ENCODE data around the gene CCDC66.
"Not testable (repeated sequence)": the region's sequence is repeated elsewhere in the genome, so short reads cannot be mapped to it uniquely, and the experiment has no call there.

Gene CCDC66

DNA sequence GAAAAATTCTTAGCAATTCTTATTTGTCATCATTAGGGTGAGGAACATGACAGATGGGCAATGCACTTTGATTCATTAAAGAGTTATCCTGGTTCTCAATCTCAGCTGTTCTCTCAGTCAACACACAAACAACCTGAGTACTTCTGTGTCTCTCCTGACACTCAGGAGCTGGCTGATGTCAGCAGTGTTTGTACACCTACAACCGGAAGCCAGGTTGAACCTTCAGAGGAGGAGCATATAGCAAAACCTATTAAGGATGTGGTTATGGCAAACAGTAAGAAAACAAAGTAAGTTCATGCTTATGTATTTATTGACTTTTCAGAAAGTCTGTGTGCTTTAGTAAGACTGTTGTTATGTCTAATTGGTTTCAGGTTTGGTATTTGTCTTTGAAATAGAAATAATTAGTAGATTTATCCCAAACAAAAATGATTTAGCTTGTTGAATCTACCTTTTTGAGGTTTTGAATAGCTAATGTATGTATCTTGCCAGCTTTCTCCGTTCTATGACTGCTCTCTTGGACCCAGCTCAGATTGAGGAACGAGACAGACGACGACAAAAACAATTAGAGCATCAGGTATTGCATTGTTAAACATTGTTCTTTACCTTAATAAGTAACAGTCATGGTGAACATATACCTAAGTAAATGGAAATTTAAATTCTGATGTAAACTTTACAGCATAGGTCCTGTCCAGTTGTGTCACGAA lies 36.6 kb downstream of the CCDC66 start:
- POLR2A ChIA-PET, result no interaction called here
- DNase-seq (ENCODE audit: extremely low spot score), result no peak
- no peak for TF ChIP-seq HDGF (IDR thresholded peaks at IDR 0.05; ENCODE audit: borderline replicate concordance)
- no peak for TF ChIP-seq SUZ12 (IDR thresholded peaks at IDR 0.05)
- TF ChIP-seq BHLHE40 (IDR thresholded peaks at IDR 0.05; ENCODE audit: borderline replicate concordance), result no peak
- TF ChIP-seq FOXM1 (IDR thresholded peaks at IDR 0.05; ENCODE audit: borderline replicate concordance), result no peak
- TF ChIP-seq ELF4 (IDR thresholded peaks at IDR 0.05), result no peak
- TF ChIP-seq ARNT (IDR thresholded peaks at IDR 0.05), result no peak
- no peak for TF ChIP-seq FOXA1 (IDR thresholded peaks at IDR 0.05)
- no peak for TF ChIP-seq SP1 (IDR thresholded peaks at IDR 0.05)
- no peak for TF ChIP-seq FOXK2 (IDR thresholded peaks at IDR 0.05)
- TF ChIP-seq ZNF384 (IDR thresholded peaks at IDR 0.05), result no peak
- TF ChIP-seq CTBP1 (IDR thresholded peaks at IDR 0.05; ENCODE audit: borderline replicate concordance), result no peak
- no peak for TF ChIP-seq NFRKB (IDR thresholded peaks at IDR 0.05)
- TF ChIP-seq, protein P1, sequence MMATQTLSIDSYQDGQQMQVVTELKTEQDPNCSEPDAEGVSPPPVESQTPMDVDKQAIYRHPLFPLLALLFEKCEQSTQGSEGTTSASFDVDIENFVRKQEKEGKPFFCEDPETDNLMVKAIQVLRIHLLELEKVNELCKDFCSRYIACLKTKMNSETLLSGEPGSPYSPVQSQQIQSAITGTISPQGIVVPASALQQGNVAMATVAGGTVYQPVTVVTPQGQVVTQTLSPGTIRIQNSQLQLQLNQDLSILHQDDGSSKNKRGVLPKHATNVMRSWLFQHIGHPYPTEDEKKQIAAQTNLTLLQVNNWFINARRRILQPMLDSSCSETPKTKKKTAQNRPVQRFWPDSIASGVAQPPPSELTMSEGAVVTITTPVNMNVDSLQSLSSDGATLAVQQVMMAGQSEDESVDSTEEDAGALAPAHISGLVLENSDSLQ (IDR thresholded peaks at IDR 0.05), result no peak
- TF ChIP-seq TARDBP (IDR thresholded peaks at IDR 0.05), result no peak
- TF ChIP-seq L3MBTL2 (conservative IDR thresholded peaks at IDR 0.05), result no peak
- no peak for TF ChIP-seq LEF1 (IDR thresholded peaks at IDR 0.05; ENCODE audit: borderline replicate concordance)
- CTCF ChIA-PET, result no interaction called here

DNA sequence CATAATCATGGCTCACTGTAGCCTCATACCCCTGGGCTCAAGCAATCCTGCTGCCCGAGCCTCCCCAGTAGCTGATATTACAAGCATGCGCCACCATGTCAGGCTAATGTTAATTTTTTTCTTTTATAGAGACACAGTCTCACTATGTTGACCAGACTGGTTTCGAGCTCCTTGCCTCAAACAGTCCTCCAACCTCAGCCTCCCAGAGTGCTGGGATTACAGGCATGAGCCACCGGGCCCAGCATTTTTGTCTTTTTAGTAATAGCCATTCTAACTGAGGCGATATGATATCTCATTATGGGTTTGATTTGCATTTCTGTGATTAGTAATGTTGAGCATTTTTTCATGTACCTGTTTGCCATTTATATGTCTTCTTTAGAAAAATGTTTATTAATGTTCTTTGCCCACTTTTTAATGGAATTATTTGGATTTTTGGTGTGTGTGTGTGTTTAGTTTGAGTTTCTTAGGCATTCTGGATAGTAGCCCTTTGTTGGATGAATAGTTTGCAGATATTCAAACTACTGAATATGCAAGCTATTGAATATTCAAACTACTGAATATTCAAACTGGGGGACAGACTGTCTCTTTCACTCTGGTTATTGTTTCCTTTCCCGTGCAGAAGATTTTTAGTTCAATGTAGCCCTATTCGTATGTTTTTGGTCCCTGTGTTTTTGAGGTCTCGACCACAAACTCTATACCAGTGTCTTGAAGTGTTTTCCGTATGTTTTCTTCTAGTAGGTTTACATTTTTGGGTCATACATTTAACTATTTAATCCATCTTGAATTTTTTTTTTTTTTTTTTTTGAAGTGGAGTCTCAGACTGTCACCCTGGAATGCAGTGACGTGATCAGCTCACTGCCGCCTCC lies 39.2 kb downstream of the CCDC66 start:
- ChIA-PET POLR2A (no interaction called here), CTCF (interaction anchor here (0.7 kb wide), 1 partner anchor 232 kb away, joined by 3 read pairs; no protein-coding TSS in a partner anchor)
- TF ChIP-seq BHLHE40 (IDR thresholded peaks at IDR 0.05; ENCODE audit: borderline replicate concordance), result no peak
- no peak for TF ChIP-seq L3MBTL2 (conservative IDR thresholded peaks at IDR 0.05)
- TF ChIP-seq ELF4 (IDR thresholded peaks at IDR 0.05), result no peak
- DNase-seq (ENCODE audit: extremely low spot score), result no peak

DNA sequence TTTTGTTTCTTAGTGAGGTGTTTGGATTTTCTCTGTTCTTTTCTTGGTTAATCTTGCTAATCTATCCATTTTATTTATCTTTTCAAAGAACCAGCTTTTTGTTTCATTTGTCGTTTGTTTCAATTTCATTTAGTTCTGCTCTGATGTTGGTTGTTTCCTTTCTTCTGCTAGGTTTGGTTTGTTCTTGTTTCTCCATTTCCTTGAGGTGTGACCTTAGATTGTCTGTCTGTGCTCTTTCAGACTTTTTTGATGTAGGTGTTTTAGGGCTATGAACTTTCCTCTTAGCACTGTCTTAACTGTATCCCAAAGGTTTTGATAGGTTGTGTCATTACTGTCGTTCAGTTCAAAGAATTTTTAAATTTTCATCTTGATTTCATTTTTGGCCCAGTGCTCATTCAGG lies 51.5 kb downstream of the CCDC66 start:
- CTCF ChIA-PET; DNase-seq (ENCODE audit: extremely low spot score): not testable (repeated sequence)

DNA sequence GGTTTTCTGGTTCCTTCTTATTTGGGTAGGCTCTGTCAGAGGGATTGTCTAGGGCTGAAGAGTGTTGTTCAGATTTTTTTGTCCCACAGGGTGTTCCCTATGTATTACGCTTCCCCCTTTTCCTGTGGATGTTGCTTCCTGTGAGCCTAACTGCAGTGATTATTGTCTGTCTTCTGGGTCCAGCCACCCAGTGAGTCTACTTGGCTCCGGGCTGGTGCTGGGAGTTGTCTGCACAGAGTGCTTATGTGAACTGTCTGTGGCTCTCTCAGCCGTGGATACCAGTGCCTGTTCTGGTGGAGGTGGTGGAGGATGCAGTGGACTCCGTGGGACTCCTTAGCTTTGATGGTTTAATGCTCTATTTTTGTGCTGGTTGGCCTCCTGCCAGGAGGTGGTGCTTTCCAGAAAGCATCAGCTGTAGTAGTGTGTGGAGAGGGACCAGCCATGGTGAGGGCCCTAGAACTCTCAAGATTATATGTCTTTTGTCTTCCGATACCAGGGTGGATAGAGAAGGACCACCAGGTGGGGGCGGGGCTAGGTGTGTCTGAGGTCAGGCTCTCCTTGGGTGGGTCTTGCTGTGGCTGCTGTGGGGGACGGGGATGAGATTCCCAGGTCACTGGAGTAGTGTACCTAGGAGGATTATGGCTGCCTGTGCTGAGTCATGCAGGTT lies 53.8 kb downstream of the CCDC66 start:
- ChIA-PET CTCF (interaction anchor here (0.6 kb wide), 1 partner anchor 1795 kb away, joined by 3 read pairs; no protein-coding TSS in a partner anchor), POLR2A (no interaction called here)
- no peak for DNase-seq (ENCODE audit: extremely low spot score)

More for the DNA sequence above, 51.5 kb downstream of the CCDC66 start:
- POLR2A ChIA-PET, result not testable (repeated sequence)

DNA sequence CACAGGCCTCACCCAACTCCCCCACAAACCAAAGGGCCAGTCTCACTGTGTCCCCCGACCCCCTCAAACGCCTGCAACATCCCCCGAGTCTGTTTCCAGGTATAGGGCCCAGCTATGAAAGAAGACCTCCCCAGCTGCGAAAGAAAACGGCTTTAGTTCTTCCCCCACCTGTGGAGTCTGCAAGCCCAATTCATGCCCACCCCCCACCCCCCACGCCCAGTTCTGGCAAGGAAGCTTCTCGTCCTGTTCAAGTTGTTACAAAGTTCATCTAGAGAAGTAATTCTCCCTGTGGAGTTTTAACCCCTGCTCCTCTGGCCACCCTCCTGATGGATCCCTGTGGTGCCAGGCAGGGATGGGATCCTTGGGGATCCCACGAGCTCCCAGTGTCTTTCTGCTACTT lies 54.4 kb downstream of the CCDC66 start:
- CTCF ChIA-PET, result no interaction called here

More for the DNA sequence above, 53.8 kb downstream of the CCDC66 start:
- TF ChIP-seq FOXK2 (IDR thresholded peaks at IDR 0.05) (no peak), L3MBTL2 (conservative IDR thresholded peaks at IDR 0.05) (no peak), TARDBP (IDR thresholded peaks at IDR 0.05) (no peak), ARNT (IDR thresholded peaks at IDR 0.05) (no peak), SP1 (IDR thresholded peaks at IDR 0.05) (no peak), FOXA1 (IDR thresholded peaks at IDR 0.05) (no peak), LEF1 (IDR thresholded peaks at IDR 0.05; ENCODE audit: borderline replicate concordance) (no peak), FOXM1 (IDR thresholded peaks at IDR 0.05; ENCODE audit: borderline replicate concordance) (no peak), NFRKB (IDR thresholded peaks at IDR 0.05) (no peak), BHLHE40 (IDR thresholded peaks at IDR 0.05; ENCODE audit: borderline replicate concordance) (no peak), CTBP1 (IDR thresholded peaks at IDR 0.05; ENCODE audit: borderline replicate concordance) (no peak), ZNF384 (IDR thresholded peaks at IDR 0.05) (no peak), HDGF (IDR thresholded peaks at IDR 0.05; ENCODE audit: borderline replicate concordance) (no peak), ELF4 (IDR thresholded peaks at IDR 0.05) (no peak), SUZ12 (IDR thresholded peaks at IDR 0.05) (no peak)
- TF ChIP-seq, protein P1 (IDR thresholded peaks at IDR 0.05), result no peak

More for the DNA sequence above, 54.4 kb downstream of the CCDC66 start:
- POLR2A ChIA-PET, result no interaction called here
- TF ChIP-seq HDGF (IDR thresholded peaks at IDR 0.05; ENCODE audit: borderline replicate concordance) (no peak), ARNT (IDR thresholded peaks at IDR 0.05) (no peak), ZNF384 (IDR thresholded peaks at IDR 0.05) (no peak), CTBP1 (IDR thresholded peaks at IDR 0.05; ENCODE audit: borderline replicate concordance) (no peak), TARDBP (IDR thresholded peaks at IDR 0.05) (no peak), SP1 (IDR thresholded peaks at IDR 0.05) (no peak), BHLHE40 (IDR thresholded peaks at IDR 0.05; ENCODE audit: borderline replicate concordance) (no peak), FOXM1 (IDR thresholded peaks at IDR 0.05; ENCODE audit: borderline replicate concordance) (no peak), L3MBTL2 (conservative IDR thresholded peaks at IDR 0.05) (no peak), NFRKB (IDR thresholded peaks at IDR 0.05) (no peak), FOXK2 (IDR thresholded peaks at IDR 0.05) (no peak), SUZ12 (IDR thresholded peaks at IDR 0.05) (no peak), FOXA1 (IDR thresholded peaks at IDR 0.05) (no peak)
- TF ChIP-seq, protein P1 (IDR thresholded peaks at IDR 0.05), result no peak
- DNase-seq (ENCODE audit: extremely low spot score), result no peak

All from HEK293T (cell line).